Amygdala (tissue), 56 donors: ENCODE results near the gene MARS2.
"Not testable (repeated sequence)": the region's sequence is repeated elsewhere in the genome, so short reads cannot be mapped to it uniquely, and the experiment has no call there.

Experiments
- DNase-seq, 56 donors: peaks; one replicate each; lab custom pipeline; 2025; lab: John Stamatoyannopoulos, UW

The MARS2 gene

GRCh38 chr2:197705912-197706838, 1.0 kb downstream of the MARS2 start:
- peak in 4 of 56 donors; percentile 25 to 46 (median 32) for DNase-seq

- DNase-seq = no peak
These were observed 1.7 kb downstream of the MARS2 start for GRCh38 chr2:197706839-197707207.

- DNase-seq = peak in 4 of 56 donors; percentile 1 to 12 (median 4)
These were observed 2.4 kb downstream of the MARS2 start for GRCh38 chr2:197707316-197708213.

GRCh38 chr2:197708331-197708730, 3.2 kb downstream of the MARS2 start:
- no peak for DNase-seq

GRCh38 chr2:197709140-197709539, 4.0 kb downstream of the MARS2 start:
- not testable (repeated sequence) for DNase-seq

- DNase-seq = no peak
These were observed 5.4 kb downstream of the MARS2 start for GRCh38 chr2:197710424-197711042.

- DNase-seq = no peak
These were observed 6.4 kb downstream of the MARS2 start for GRCh38 chr2:197711578-197711977.

GRCh38 chr2:197713271-197713670, 8.1 kb downstream of the MARS2 start:
- DNase-seq = no peak

- DNase-seq = no peak
These were observed 12.7 kb downstream of the MARS2 start for GRCh38 chr2:197717863-197718262.

- no peak for DNase-seq
These were observed 21.8 kb downstream of the MARS2 start for GRCh38 chr2:197727011-197727410.

- not testable (repeated sequence) for DNase-seq
These were observed 23.7 kb downstream of the MARS2 start for GRCh38 chr2:197728555-197729544.

- DNase-seq = no peak
These were observed 35.0 kb downstream of the MARS2 start for GRCh38 chr2:197740200-197740599.
